GM19438 (cell line): ENCODE data around the gene RHOBTB1.
A peak's percentile ranks its signal among the peaks of the same experiment; 100 is the strongest.
"Not testable (repeated sequence)": the region's sequence is repeated elsewhere in the genome, so short reads cannot be mapped to it uniquely, and the experiment has no call there.

Experiments
- ATAC-seq: cut with Tn5 transposase; IDR thresholded peaks from one replicate; pipeline ENCODE4 v1.9.1; 2021; ENCODE audit warnings: low read depth; ENCODE audit not compliant: unreplicated experiment

Gene RHOBTB1

GRCh38 chr10:60944058-60944909 lies at the start of gene RHOBTB1:
TSS of gene RHOBTB1 (minus strand) at chr10:60944185. CDS start at chr10:60911542, 32,643 bp downstream.
- ATAC-seq: peak; percentile 55

- no peak for ATAC-seq
Observed at GRCh38 chr10:60992636-60993035, 48.7 kb upstream of the RHOBTB1 start.

- ATAC-seq: no peak
Observed at GRCh38 chr10:60990663-60991062, 46.7 kb upstream of the RHOBTB1 start.

GRCh38 chr10:60989400-60989876 lies 45.5 kb upstream of the RHOBTB1 start:
- peak; percentile 64 for ATAC-seq

GRCh38 chr10:60986791-60987190 lies 42.8 kb upstream of the RHOBTB1 start:
- no peak for ATAC-seq

- no peak for ATAC-seq
Observed at GRCh38 chr10:60985951-60986350, 42.0 kb upstream of the RHOBTB1 start.

GRCh38 chr10:60980997-60981396 lies 37.0 kb upstream of the RHOBTB1 start:
- no peak for ATAC-seq

GRCh38 chr10:60979667-60980104 lies 35.7 kb upstream of the RHOBTB1 start:
- ATAC-seq: no peak

GRCh38 chr10:60978287-60979115 lies 34.5 kb upstream of the RHOBTB1 start:
- ATAC-seq: no peak

- no peak for ATAC-seq
Observed at GRCh38 chr10:60977161-60978122, 33.5 kb upstream of the RHOBTB1 start.

- ATAC-seq: no peak
Observed at GRCh38 chr10:60976687-60977086, 32.7 kb upstream of the RHOBTB1 start.

- ATAC-seq: no peak
Observed at GRCh38 chr10:60975716-60976115, 31.7 kb upstream of the RHOBTB1 start.

- no peak for ATAC-seq
Observed at GRCh38 chr10:60974463-60975149, 30.6 kb upstream of the RHOBTB1 start.

GRCh38 chr10:60973086-60973485 lies 29.1 kb upstream of the RHOBTB1 start:
- no peak for ATAC-seq

- not testable (repeated sequence) for ATAC-seq
Observed at GRCh38 chr10:60972181-60972580, 28.2 kb upstream of the RHOBTB1 start.

GRCh38 chr10:60970526-60970925 lies 26.5 kb upstream of the RHOBTB1 start:
- ATAC-seq: no peak

GRCh38 chr10:60968504-60968903 lies 24.5 kb upstream of the RHOBTB1 start:
- ATAC-seq: no peak

GRCh38 chr10:60967854-60968484 lies 24.0 kb upstream of the RHOBTB1 start:
- ATAC-seq: no peak

- no peak for ATAC-seq
Observed at GRCh38 chr10:60967260-60967659, 23.3 kb upstream of the RHOBTB1 start.
